ENCODE data around the gene SIAH1.

GRCh38 chr16:48353565-48354163 is 31.5 kb downstream of the SIAH1 start:
- TF ChIP-seq CTCF (conservative IDR thresholded peaks at IDR 0.05 in 1 of 2, IDR thresholded peaks at IDR 0.05 in 1 of 2; ENCODE audit: extremely low read depth in 1 of 2, insufficient read depth in 1 of 2, low read depth in 1 of 2, low read length in 2 of 2) (peak; percentile 90 to 95), EZH2 (IDR thresholded peaks at IDR 0.05; ENCODE audit: borderline replicate concordance, low read length) (no peak)

Data from mammary epithelial cell (primary cell).